HepG2 (cell line): ENCODE results near the gene PSKH1. TPM values are rescaled to one million over a fixed set of nuclear protein-coding genes. Genes with fewer than 3 reads are reported as not detected.

Experiments
- DPF2 ChIP-seq: sonication (generic); formaldehyde crosslinking; IDR thresholded peaks from 2 replicates; pipeline ENCODE4 v1.4.0; 2020; ENCODE audit warnings: mild to moderate bottlenecking, low read depth, missing genetic modification reagents, borderline replicate concordance
- HES4 ChIP-seq: sonication (generic); formaldehyde crosslinking; IDR thresholded peaks from 2 replicates; pipeline ENCODE4 v1.9.0; 2021; ENCODE audit warnings: mild to moderate bottlenecking, missing genetic modification reagents, borderline replicate concordance
- HIVEP1 ChIP-seq: sonication (generic); formaldehyde crosslinking; IDR thresholded peaks from 2 replicates; pipeline ENCODE4 v1.4.0; 2020; ENCODE audit warnings: mild to moderate bottlenecking, missing genetic modification reagents
- PHF5A ChIP-seq: IDR thresholded peaks from one replicate; pipeline ENCODE4 v1.6.1; 2018; ENCODE audit warnings: low read depth, missing genetic modification reagents; ENCODE audit not compliant: unreplicated experiment
- RBM39 ChIP-seq: fragments of 200-400 bp; formaldehyde crosslinking; IDR thresholded peaks from one replicate; pipeline ENCODE4 v1.6.1; 2018; ENCODE audit warnings: antibody characterized with exemption, mild to moderate bottlenecking, low read depth, low read length; ENCODE audit not compliant: poor library complexity, severe bottlenecking
- TCF7 ChIP-seq: sonication (generic); IDR thresholded peaks from 2 replicates; pipeline ENCODE4 v1.6.1; 2016; ENCODE audit warnings: antibody characterized with exemption, low read depth
- ZFP36L1 ChIP-seq: sonication (generic); formaldehyde crosslinking; IDR thresholded peaks from 2 replicates; pipeline ENCODE4 v1.8.0; 2022; ENCODE audit warnings: mild to moderate bottlenecking, missing genetic modification reagents, moderate library complexity
- ZNF274 ChIP-seq: sonication (generic); formaldehyde crosslinking; IDR thresholded peaks from 2 replicates; pipeline ENCODE4 v1.5.1; 2020; ENCODE audit warnings: mild to moderate bottlenecking, missing genetic modification reagents
- ZNF709 ChIP-seq: sonication (generic); formaldehyde crosslinking; IDR thresholded peaks from 2 replicates; pipeline ENCODE4 v1.5.0; 2020; ENCODE audit warnings: mild to moderate bottlenecking, missing genetic modification reagents
- polyA plus RNA-seq, 8 experiments: library from polyadenylated mRNA; depleted of rRNA in 3 of 8; stranded (reverse) in 7 of 8; unstranded in 1 of 8; fragments of >200 nt; fragmentation: Illumina TruSeq in 4 of 8; extraction: Trizol in 4 of 8; gene quantifications; 2 replicates each; pipeline versions ENCODE4 v1.2.1 to v1.2.3, GENCODE V29; 2011 to 2016; ENCODE audit warnings: low read depth in 4 of 8, missing spikeins in 1 of 8, mixed read lengths in 1 of 8; ENCODE audit not compliant: insufficient read depth in 1 of 8
- total RNA-seq, 5 experiments: library from RNA; depleted of rRNA; stranded (reverse); fragments of >200 nt; fragmentation: Illumina TruSeq; extraction: Trizol; gene quantifications; 2 replicates each; pipeline ENCODE4 v1.2.3, GENCODE V29; 2016; ENCODE audit warnings: low read depth in 1 of 5
- TF ChIP-seq, protein P1 (sequence below): IDR thresholded peaks from 2 replicates; pipeline ENCODE4 v1.6.1; 2016; ENCODE audit warnings: missing biosample characterization, missing genetic modification reagents, low read depth
- TF ChIP-seq, protein P2 (sequence below), 2 experiments: sonication (generic) in 1 of 2; formaldehyde crosslinking in 1 of 2; IDR thresholded peaks; 2 replicates each; pipeline versions ENCODE4 v1.4.0 to v1.6.1; 2018 to 2020; ENCODE audit warnings: missing genetic modification reagents in 2 of 2, borderline replicate concordance in 1 of 2, low read depth in 1 of 2, mild to moderate bottlenecking in 1 of 2, missing biosample characterization in 1 of 2
- TF ChIP-seq, protein P3 (sequence below): sonication (generic); formaldehyde crosslinking; IDR thresholded peaks from 2 replicates; pipeline ENCODE4 v1.8.1; 2023; ENCODE audit warnings: mild to moderate bottlenecking, missing genetic modification reagents, borderline replicate concordance
- TF ChIP-seq, protein P4 (sequence below), 2 experiments: sonication (generic) in 1 of 2; formaldehyde crosslinking in 1 of 2; IDR thresholded peaks; 2 replicates each; pipeline versions ENCODE4 v1.4.0 to v1.6.1; 2016 to 2020; ENCODE audit warnings: borderline replicate concordance in 1 of 2, low read depth in 1 of 2, mild to moderate bottlenecking in 1 of 2, missing genetic modification reagents in 1 of 2
- TF ChIP-seq, protein P5 (sequence below): sonication (generic); formaldehyde crosslinking; IDR thresholded peaks from 2 replicates; pipeline ENCODE4 v1.9.0; 2022; ENCODE audit warnings: low read depth, missing genetic modification reagents
- TF ChIP-seq, protein P6 (sequence below): sonication (generic); formaldehyde crosslinking; IDR thresholded peaks from 2 replicates; pipeline ENCODE4 v1.5.1; 2020; ENCODE audit warnings: missing genetic modification reagents, mild to moderate bottlenecking, borderline replicate concordance

The PSKH1 gene
- total and polyA plus RNA-seq, 2 of the 13 experiments (the other 11 are each of a cell fraction or from before 2014, with no cell fraction given), result 8.4 to 19.1 TPM

DNA sequence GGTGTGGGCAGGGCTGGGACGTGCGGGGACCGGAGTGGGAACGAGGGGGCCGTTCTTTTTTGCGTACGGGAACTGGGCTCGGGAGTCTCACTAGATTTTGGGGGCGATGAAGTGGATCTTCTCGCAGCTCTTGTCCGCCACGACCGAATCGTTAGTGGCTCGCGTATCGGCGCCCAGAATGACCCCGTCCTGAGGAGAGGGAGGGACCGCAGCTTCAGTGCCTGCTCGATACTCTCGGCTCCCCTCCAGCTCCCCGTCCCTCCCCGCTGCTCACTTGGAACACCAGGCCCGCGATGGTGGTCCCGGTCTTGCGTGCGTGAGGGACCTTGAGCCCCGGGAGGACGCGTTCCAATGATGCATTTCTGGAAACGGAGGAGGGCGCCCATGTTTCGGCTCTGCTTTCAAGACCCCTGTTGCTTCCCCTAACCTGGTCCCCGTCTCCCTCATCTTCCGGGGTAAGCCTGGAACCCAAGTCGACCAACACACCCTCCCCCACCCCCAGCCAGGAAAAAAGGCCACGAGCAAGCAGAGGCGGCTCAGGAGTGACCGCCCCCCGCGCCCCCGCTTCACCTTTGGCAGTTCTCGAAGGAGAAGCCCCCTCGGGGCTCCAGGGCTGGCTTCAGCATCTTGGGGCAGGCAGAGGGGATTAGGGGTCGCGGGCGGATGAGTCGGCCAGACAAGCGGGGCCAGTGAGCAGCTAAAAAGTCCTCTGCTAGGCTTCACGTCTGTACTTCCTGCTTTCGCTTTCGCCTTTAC lies 43.2 kb downstream of the PSKH1 start, which contains the start of gene PSMB10 (continued):
- TF ChIP-seq, protein P1, sequence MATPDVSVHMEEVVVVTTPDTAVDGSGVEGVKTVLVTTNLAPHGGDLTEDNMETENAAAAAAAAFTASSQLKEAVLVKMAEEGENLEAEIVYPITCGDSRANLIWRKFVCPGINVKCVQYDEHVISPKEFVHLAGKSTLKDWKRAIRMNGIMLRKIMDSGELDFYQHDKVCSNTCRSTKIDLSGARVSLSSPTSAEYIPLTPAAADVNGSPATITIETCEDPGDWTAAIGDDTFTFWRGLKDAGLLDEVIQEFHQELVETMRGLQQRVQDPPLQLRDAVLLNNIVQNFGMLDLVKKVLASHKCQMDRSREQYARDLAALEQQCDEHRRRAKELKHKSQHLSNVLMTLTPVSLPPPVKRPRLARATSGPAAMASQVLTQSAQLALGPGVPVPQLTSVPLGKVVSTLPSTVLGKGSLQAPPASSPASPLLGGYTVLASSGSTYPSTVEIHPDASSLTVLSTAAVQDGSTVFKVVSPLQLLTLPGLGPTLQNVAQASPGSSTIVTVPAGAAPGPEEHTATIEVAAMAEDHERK (CRISPR knock-in tag), result no peak
- peak; percentile 16; the same call in 1 of the 2 replicates for TF ChIP-seq HES4
- TF ChIP-seq, protein P2, sequence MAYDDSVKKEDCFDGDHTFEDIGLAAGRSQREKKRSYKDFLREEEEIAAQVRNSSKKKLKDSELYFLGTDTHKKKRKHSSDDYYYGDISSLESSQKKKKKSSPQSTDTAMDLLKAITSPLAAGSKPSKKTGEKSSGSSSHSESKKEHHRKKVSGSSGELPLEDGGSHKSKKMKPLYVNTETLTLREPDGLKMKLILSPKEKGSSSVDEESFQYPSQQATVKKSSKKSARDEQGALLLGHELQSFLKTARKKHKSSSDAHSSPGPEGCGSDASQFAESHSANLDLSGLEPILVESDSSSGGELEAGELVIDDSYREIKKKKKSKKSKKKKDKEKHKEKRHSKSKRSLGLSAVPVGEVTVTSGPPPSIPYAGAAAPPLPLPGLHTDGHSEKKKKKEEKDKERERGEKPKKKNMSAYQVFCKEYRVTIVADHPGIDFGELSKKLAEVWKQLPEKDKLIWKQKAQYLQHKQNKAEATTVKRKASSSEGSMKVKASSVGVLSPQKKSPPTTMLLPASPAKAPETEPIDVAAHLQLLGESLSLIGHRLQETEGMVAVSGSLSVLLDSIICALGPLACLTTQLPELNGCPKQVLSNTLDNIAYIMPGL (CRISPR knock-in tag; IDR thresholded peaks at IDR 0.05; ENCODE audit: borderline replicate concordance in 1 of 2, low read depth in 1 of 2), result peak; percentile 18 to 79; a peak in 2 of 4 replicates
- no peak for TF ChIP-seq ZNF274 (CRISPR knock-in tag)
- no peak for TF ChIP-seq PHF5A (CRISPR knock-in tag)
- TF ChIP-seq HIVEP1 (CRISPR knock-in tag), result peak; percentile 32; the same call in 1 of the 2 replicates
- TF ChIP-seq ZFP36L1, result 0 out of 2 replicates have a peak, but pooled peaks have one; percentile 34
- TF ChIP-seq, protein P3, sequence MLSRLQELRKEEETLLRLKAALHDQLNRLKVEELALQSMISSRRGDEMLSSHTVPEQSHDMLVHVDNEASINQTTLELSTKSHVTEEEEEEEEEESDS (CRISPR knock-in tag), result no peak
- no peak for TF ChIP-seq DPF2 (CRISPR knock-in tag)
- no peak for TF ChIP-seq TCF7
- TF ChIP-seq, protein P4, sequence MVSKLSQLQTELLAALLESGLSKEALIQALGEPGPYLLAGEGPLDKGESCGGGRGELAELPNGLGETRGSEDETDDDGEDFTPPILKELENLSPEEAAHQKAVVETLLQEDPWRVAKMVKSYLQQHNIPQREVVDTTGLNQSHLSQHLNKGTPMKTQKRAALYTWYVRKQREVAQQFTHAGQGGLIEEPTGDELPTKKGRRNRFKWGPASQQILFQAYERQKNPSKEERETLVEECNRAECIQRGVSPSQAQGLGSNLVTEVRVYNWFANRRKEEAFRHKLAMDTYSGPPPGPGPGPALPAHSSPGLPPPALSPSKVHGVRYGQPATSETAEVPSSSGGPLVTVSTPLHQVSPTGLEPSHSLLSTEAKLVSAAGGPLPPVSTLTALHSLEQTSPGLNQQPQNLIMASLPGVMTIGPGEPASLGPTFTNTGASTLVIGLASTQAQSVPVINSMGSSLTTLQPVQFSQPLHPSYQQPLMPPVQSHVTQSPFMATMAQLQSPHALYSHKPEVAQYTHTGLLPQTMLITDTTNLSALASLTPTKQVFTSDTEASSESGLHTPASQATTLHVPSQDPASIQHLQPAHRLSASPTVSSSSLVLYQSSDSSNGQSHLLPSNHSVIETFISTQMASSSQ (IDR thresholded peaks at IDR 0.05; ENCODE audit: low read depth), result no peak
- TF ChIP-seq, protein P4 (CRISPR knock-in tag; IDR thresholded peaks at IDR 0.05; ENCODE audit: borderline replicate concordance), result peak; percentile 3; the same call in 1 of the 2 replicates
- TF ChIP-seq, protein P5, sequence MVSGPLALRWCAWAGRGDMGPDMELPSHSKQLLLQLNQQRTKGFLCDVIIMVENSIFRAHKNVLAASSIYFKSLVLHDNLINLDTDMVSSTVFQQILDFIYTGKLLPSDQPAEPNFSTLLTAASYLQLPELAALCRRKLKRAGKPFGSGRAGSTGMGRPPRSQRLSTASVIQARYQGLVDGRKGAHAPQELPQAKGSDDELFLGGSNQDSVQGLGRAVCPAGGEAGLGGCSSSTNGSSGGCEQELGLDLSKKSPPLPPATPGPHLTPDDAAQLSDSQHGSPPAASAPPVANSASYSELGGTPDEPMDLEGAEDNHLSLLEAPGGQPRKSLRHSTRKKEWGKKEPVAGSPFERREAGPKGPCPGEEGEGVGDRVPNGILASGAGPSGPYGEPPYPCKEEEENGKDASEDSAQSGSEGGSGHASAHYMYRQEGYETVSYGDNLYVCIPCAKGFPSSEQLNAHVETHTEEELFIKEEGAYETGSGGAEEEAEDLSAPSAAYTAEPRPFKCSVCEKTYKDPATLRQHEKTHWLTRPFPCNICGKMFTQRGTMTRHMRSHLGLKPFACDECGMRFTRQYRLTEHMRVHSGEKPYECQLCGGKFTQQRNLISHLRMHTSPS (CRISPR knock-in tag), result no peak; the same call in 1 of the 2 replicates
- TF ChIP-seq, protein P6, sequence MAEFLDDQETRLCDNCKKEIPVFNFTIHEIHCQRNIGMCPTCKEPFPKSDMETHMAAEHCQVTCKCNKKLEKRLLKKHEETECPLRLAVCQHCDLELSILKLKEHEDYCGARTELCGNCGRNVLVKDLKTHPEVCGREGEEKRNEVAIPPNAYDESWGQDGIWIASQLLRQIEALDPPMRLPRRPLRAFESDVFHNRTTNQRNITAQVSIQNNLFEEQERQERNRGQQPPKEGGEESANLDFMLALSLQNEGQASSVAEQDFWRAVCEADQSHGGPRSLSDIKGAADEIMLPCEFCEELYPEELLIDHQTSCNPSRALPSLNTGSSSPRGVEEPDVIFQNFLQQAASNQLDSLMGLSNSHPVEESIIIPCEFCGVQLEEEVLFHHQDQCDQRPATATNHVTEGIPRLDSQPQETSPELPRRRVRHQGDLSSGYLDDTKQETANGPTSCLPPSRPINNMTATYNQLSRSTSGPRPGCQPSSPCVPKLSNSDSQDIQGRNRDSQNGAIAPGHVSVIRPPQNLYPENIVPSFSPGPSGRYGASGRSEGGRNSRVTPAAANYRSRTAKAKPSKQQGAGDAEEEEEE (CRISPR knock-in tag), result 0 out of 2 replicates have a peak, but pooled peaks have one; percentile 21
- peak; percentile 77 for TF ChIP-seq RBM39
- no peak for TF ChIP-seq ZNF709
